ENCODE results near the gene ZSCAN9. TPM values are rescaled to one million over a fixed set of nuclear protein-coding genes. Genes with fewer than 3 reads are reported as not detected.

ZSCAN9 gene
- 2.2 TPM for total RNA-seq

- DNase-seq (ENCODE audit: low spot score) = peak; percentile 80
- peak; percentile 98 for ATAC-seq
Measured at GRCh38 chr6:28225056-28225834, at the start of gene ZSCAN9. ZSCAN9 (plus strand) TSS chr6:28225275; CDS start chr6:28227085, 1,810 bp downstream.

GRCh38 chr6:28176373-28176772 is 48.7 kb upstream of the ZSCAN9 start:
- ATAC-seq (no peak), DNase-seq (ENCODE audit: low spot score) (no peak)

- no peak for DNase-seq (ENCODE audit: low spot score)
- no peak for ATAC-seq
Measured at GRCh38 chr6:28182255-28182654, 42.8 kb upstream of the ZSCAN9 start.

- no peak for ATAC-seq
- no peak for DNase-seq (ENCODE audit: low spot score)
Measured at GRCh38 chr6:28188111-28188979, 36.7 kb upstream of the ZSCAN9 start.

GRCh38 chr6:28200020-28200419 is 25.1 kb upstream of the ZSCAN9 start:
- DNase-seq (ENCODE audit: low spot score) (no peak), ATAC-seq (no peak)

GRCh38 chr6:28203201-28203600 is 21.9 kb upstream of the ZSCAN9 start:
- no peak for ATAC-seq
- DNase-seq (ENCODE audit: low spot score) = no peak

DNA sequence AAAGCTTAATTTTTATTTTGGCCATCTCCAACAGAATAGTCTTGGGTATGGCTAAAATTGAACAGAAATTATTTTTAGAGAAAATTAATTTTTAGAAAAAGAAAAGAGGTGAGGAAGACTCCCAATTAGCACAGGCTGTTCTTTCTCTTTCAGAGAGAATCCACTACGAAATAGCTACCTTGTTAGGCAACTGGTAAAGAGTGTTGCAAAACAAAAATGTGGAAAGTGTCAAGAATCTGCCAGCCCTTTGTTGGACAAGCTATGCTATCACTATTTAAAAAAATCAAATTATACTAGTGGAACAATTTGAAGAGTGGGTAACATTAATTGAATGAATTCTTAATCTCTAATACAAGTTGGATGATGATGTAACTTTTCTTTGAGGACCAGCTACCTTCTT is 19.2 kb upstream of the ZSCAN9 start:
- ATAC-seq (no peak), DNase-seq (ENCODE audit: low spot score) (no peak)

- no peak for ATAC-seq
- no peak for DNase-seq (ENCODE audit: low spot score)
Measured at GRCh38 chr6:28206527-28206926, 18.5 kb upstream of the ZSCAN9 start.

- ATAC-seq (no peak), DNase-seq (ENCODE audit: low spot score) (no peak)
Measured at GRCh38 chr6:28206928-28207509, 18.1 kb upstream of the ZSCAN9 start.

DNA sequence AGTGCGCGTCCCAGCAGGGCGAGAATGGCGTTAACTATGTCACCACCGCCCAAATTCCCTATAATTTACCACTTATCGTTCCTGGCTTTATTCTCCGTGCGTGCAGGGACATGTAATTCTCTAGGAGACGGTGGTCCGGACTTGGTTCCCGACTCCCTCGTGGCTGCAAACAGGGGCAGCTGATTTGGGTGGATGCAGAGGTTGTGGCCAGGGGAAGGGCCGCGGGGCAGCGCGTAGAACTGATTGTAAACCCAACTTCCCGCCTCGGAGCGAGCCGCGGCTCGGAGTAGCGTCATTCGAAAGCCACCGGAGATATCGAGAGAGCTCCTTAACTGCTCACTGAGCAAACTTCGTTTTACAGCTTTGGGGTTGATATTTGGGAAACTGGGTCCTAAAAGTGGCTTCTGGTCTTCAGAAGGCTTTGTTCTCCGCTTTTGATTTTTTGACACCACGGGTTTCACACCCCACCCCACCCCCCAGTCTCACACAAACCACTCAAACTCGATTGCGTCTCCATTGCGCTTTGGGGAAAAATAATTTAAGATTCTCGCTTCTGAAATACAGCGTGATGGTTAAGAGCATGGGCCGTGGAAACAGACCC is 17.5 kb upstream of the ZSCAN9 start:
- DNase-seq (ENCODE audit: low spot score) = no peak
- ATAC-seq = no peak

GRCh38 chr6:28208111-28208659 is 16.9 kb upstream of the ZSCAN9 start:
- DNase-seq (ENCODE audit: low spot score) = no peak

DNA sequence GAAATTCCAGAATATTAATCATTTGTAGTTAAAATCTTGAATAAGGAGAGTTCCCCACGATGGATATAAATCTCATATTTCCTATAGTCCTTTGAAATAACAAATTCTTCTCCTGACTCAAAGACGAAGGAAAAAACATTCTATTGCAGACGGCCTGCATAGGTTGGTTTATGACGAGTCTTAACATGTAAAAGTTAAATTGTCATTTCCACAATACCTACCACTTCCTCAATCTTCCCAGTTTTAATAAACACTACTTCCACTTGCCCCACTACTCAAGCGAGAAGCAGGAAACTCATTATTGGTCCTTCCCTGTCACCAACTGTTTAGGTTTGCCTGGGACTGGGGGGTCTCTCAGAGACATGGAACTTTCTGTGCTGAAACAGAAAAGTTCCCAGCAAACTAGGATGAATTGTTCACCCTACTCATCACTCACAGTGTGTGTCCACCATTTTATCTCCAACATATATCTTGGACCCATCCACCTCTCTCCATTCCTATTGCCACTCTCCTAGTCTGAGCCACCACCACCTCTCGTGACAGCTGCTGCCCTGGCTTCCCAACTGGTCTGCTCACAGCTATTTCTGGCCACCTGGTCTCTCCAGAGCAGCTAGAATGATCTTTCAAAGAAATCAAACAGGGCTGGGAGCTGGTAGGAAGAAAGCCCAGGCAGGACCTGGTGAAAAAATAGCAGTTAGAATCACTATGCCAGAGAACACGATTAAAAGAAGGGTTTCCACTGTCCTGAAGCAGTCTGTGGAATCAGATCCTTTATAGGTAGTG is 15.1 kb upstream of the ZSCAN9 start:
- DNase-seq (ENCODE audit: low spot score) (no peak), ATAC-seq (no peak)

More at GRCh38 chr6:28208111-28208659, 16.9 kb upstream of the ZSCAN9 start:
- no peak for ATAC-seq

DNA sequence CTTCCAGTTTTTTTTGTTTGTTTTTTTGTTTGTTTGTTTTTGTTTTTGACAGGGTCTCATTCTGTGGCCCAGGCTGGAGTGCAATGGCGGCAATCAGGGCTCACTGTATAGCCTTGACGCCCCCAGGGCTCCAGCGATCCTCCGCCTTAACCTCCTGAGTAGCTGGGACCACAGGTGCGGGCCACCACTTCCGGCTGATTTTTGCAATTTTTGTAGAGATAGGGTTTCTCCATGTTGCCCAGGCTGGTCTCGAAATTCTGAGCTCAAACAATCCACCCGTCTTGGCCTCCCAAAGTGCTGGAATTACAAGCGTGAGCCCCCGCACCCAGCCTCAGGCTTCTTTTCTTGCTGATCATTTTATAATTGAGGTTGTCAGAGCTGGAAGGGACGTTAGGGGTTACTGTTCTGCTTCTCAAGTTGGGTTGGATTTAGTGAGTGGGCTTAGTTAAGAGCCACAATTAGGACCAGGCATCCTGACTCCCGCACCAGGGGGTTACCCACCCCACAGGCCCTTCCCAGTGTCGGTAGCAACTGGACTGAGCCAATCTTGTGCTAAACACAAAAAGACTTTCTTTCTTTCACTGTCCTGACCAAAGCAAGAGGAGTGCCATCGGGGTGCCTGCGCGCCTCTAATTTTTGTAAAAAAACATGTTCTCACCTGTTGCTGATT is 13.1 kb upstream of the ZSCAN9 start:
- ATAC-seq = no peak
- no peak for DNase-seq (ENCODE audit: low spot score)

- ATAC-seq = peak; percentile 39
- DNase-seq (ENCODE audit: low spot score) = no peak
Measured at GRCh38 chr6:28212510-28213212, 12.4 kb upstream of the ZSCAN9 start.

DNA sequence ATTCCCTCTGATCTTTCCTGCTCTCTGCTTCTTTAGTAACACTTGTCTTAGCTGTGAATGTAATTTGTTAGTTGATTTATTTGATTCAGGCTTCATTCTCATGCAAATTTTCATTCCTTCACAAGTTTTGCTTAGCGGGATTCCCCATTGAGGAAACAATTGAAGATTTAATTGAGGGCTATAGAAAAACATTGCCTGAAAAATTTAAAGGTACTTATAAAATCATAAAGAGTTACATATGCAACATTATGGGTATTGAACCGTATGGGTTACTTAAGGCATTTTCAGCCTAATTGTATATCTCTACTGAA is 11.9 kb upstream of the ZSCAN9 start:
- no peak for ATAC-seq
- DNase-seq (ENCODE audit: low spot score) = no peak

DNA sequence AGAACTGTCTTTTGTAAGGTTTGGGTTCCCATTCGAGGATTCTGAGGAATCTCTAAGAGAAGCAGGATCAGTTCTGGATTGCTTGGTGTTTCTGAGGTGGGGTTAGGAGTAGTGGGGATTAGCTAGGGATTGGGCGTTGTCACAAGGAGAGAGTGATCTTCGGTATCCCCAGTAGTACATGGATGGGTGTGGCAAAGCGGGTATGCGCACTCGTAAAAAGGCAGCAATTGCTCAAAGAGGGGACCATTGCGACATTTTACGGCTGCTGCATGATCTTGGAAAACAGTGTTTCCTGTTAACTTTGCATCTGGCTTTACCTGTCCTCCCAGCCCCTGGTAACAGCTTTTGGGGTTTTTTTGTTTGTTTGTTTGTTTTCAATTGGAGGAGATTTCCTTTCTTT is 9.7 kb upstream of the ZSCAN9 start:
- no peak for DNase-seq (ENCODE audit: low spot score)

DNA sequence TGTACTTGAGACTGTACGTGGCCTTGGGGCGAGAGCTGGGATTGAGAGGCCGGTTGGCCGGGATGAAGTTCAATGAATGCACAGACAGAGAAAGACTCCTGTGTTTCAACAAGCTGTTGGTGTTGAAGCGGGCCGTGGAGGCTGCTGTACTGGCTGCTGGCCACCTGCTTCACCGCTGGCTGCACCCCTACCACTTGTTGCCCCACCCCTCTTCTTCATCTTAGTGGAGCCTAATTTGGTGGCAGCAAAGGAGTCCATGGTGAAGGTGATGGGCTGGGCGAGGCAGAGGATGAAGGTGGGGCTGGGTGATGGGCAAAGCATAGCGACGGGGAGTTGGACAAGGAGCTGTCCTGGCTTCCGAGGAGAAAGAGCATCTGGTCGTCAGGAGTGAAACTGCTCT is 7.2 kb upstream of the ZSCAN9 start:
- DNase-seq (ENCODE audit: low spot score) (no peak), ATAC-seq (no peak)

More for the DNA sequence above, 9.7 kb upstream of the ZSCAN9 start:
- no peak for ATAC-seq

GRCh38 chr6:28218312-28219248 is 6.5 kb upstream of the ZSCAN9 start:
- peak; percentile 98 for ATAC-seq
- DNase-seq (ENCODE audit: low spot score) = peak; percentile 78

Data from left lobe of liver (tissue), 2 donors.